ENCODE results near the gene MLXIPL.
"Not testable (repeated sequence)": the region's sequence is repeated elsewhere in the genome, so short reads cannot be mapped to it uniquely, and the experiment has no call there.

MLXIPL gene

GRCh38 chr7:73578342-73579128 is 45.8 kb downstream of the MLXIPL start, which contains the start of gene TBL2:
TBL2 (minus strand) TSS chr7:73578579; CDS start chr7:73578549, 30 bp downstream.
- DNase-seq (ENCODE audit: low read depth in 2 of 2): peak; percentile 96 to 97

- DNase-seq (ENCODE audit: low read depth in 2 of 2): no peak
Observed at GRCh38 chr7:73577627-73578341, 46.5 kb downstream of the MLXIPL start.

GRCh38 chr7:73573791-73574190 is 50.5 kb downstream of the MLXIPL start:
- DNase-seq (ENCODE audit: low read depth in 2 of 2): no peak

- no peak for DNase-seq (ENCODE audit: low read depth in 2 of 2)
Observed at GRCh38 chr7:73573276-73573675, 51.0 kb downstream of the MLXIPL start.

GRCh38 chr7:73572767-73573186 is 51.5 kb downstream of the MLXIPL start:
- DNase-seq (ENCODE audit: low read depth in 2 of 2): no peak

DNA sequence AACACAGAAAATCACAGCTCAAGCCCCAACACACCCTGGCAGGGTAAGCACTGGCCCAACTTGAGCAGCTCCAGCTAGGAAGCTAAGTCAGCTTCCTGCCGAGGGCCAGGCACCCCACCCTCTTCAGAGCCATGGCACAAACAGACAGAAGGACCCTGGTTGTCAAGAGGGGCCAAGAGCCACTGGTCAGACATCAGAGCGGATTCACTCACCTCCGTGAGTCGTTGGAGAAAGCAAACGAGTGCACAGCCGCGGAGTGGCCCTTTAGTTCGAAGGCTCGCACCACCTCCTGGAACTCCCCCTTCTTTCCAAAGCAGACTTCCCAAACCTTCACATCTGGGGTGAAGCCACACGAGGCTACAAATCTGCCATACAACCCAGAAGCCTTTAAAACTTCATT is 53.3 kb downstream of the MLXIPL start:
- no peak for DNase-seq (ENCODE audit: low read depth in 2 of 2)

GRCh38 chr7:73570521-73570920 is 53.8 kb downstream of the MLXIPL start:
- DNase-seq (ENCODE audit: low read depth in 2 of 2): no peak

DNA sequence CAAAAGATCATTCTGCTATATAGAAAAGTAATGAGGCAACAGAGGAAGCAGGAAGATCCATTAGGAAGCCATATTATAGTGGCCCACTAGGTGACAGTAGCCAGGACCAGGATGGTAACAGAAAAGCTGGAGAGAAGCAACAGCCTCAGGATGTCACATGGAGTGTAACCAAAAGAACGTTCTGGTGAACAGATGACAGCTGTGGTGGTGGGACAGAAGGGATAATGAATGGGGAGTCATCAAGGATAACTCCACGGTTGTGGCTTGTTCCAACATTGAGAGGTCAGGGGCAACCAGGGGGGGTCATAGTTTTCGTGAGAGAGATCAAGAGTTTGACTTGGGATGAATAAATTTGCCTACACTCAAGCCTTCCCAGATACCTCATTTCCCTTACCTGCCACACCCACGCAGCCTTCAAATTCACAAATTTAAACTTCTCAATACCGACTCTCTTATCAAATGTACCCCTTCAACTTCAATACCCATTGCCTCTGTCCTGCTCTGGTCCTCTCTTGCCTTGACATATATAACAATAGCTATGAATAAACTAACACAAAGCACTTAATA is 55.2 kb downstream of the MLXIPL start:
- no peak for DNase-seq (ENCODE audit: low read depth in 2 of 2)

- no peak for DNase-seq (ENCODE audit: low read depth in 2 of 2)
Observed at GRCh38 chr7:73567846-73568685, 56.3 kb downstream of the MLXIPL start.

GRCh38 chr7:73567140-73567539 is 57.2 kb downstream of the MLXIPL start:
- DNase-seq (ENCODE audit: low read depth in 2 of 2): no peak

DNA sequence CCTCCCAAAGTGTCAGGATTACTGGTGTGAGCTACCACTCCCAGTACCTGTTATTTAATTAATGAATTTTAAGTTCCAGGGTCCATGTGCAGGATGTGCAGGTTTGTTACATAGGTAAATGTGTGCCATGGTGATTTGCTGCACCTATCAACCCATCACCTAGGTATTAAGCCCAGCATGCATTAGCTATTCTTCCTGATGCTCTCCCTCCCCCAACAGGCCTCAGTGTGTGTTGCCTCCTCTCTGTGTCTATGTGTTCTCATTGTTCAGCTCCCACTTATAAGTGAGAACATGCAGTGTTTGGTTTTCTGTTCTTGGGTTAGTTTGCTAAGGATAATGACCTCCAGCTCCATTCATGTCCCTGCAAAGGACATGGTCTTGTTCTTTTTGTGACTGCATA is 57.9 kb downstream of the MLXIPL start:
- not testable (repeated sequence) for DNase-seq (ENCODE audit: low read depth in 2 of 2)

GRCh38 chr7:73565675-73566340 is 58.5 kb downstream of the MLXIPL start:
- DNase-seq (ENCODE audit: low read depth in 2 of 2): no peak

GRCh38 chr7:73560109-73560835 is 64.0 kb downstream of the MLXIPL start:
- no peak for DNase-seq (ENCODE audit: low read depth in 2 of 2)

GRCh38 chr7:73557397-73558257 is 66.7 kb downstream of the MLXIPL start, which contains the start of gene BCL7B:
BCL7B (minus strand) TSS chr7:73557690; CDS start chr7:73557578, 112 bp downstream.
- DNase-seq (ENCODE audit: low read depth in 2 of 2): peak; percentile 34 to 74

DNA sequence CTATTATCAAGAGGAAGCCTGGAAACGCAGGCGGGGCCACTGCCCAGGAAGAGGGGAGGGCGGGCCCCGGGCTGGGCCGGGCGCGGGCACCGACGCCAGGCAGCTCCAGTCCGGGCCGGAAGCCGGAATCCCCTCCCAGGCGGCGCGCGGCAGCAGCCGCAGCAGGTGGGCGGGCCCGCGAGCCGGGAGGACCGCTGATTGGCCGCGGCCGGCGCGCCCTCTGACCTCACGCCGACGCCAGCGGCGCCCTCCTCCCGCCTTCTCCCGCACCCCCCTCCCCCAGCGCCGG is 67.3 kb downstream of the MLXIPL start:
- DNase-seq (ENCODE audit: low read depth in 2 of 2): peak; percentile 72 to 92

DNA sequence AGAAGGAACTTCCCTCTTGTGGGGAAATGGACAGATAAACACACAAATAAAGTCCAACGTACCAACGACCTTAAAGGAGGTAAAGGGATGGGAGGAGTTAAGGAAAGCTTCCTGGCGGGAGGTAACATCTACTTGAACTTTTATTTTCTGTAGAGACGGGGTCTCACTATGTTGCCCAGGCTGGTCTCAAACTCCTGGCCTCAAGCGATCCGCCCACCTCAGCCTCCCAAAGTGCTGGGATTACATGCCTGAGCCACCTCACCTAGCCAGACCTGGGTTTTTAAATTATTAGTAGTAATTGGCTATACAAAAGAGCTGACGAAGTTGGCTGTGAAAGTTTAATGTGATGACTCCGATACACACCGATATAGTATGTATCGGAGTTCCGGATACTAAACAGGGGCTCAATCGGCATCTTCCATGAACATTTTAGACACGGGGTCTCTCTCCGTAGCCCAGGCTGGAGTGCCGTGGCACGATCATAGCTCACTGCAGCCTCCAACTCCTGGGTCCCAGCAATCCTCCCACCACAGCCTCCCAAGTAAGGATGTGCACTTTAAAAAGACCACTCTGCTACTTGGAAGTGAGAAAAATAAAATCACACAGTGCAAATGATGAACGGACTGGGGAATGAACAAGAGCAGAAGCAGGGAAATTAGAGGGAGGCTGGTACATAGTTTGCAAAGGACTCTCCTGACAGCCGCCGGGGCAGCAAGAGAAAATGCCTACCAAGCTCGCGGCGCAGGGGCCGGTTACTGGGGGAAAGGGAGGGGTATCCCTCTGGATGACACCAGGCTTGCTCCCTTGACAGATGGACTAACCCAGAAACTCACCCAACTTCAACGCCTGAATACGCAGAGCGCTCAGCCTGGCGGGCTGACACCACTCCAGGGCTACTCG is 67.9 kb downstream of the MLXIPL start:
- DNase-seq (ENCODE audit: low read depth in 2 of 2): no peak

GRCh38 chr7:73555411-73555982 is 68.8 kb downstream of the MLXIPL start:
- DNase-seq (ENCODE audit: low read depth in 2 of 2): no peak

- not testable (repeated sequence) for DNase-seq (ENCODE audit: low read depth in 2 of 2)
Observed at GRCh38 chr7:73550093-73550492, 74.2 kb downstream of the MLXIPL start.

Measured in stimulated activated CD8-positive, alpha-beta memory T cell treated with anti-CD3 and anti-CD28 coated beads, Interleukin-7, amount 100 ng/mL, for 4 hours (primary cell).